HCT116 (cell line): ENCODE measurements around the gene KCNK3. TPM values are rescaled to one million over a fixed set of nuclear protein-coding genes. Genes with fewer than 3 reads are reported as not detected.
A peak's percentile ranks its signal among the peaks of the same experiment; 100 is the strongest.

Experiments used
- ATAC-seq: fragments of 200-7000 bp; cut with Tn5 transposase; 2 replicates; pipeline ENCODE4 v1.9.1; 2020; ENCODE audit warnings: mild to moderate bottlenecking, moderate library complexity
- BruUV-seq: library from RNA; stranded (reverse); fragments of 400-500 nt; replicated peaks from 2 replicates; lab custom pipeline; 2021; lab: Mats Ljungman, UMichigan
- CTCF ChIA-PET: fragments of 300-600 bp; sonication (Branson Sonifier 250); formaldehyde crosslinking; loops from one replicate; lab custom pipeline; 2021; ENCODE audit warnings: antibody characterized with exemption; lab: Charles Lee
- POLR2A ChIA-PET: fragments of 300-600, 350-600 bp; sonication (Branson Sonifier 250); formaldehyde crosslinking; loops from one replicate; lab custom pipeline; 2021; ENCODE audit warnings: antibody characterized with exemption; lab: Charles Lee
- RAD21 ChIA-PET, 2 experiments: fragments of 300-600 bp; sonication (Branson Sonifier 250); formaldehyde crosslinking; loops; one replicate each; lab custom pipeline; 2023; ENCODE audit warnings: low total read pairs in 2 of 2; ENCODE audit not compliant: uncharacterized antibody in 2 of 2, unreplicated experiment in 2 of 2, low non-redundant PET in 1 of 2; lab: Charles Lee
- DNase-seq: peaks from one replicate; pipeline ENCODE4 v3.0.0-alpha.2; 2010; ENCODE audit warnings: low read depth, low spot score
- H2AFZ ChIP-seq: fragments of 200-600 bp; shearing (Covaris generic), sonication (generic); 2 replicates; pipeline ENCODE4 v1.6.1; 2017; ENCODE audit warnings: low read depth, mixed run types, mixed read lengths, antibody characterized with exemption, low read length; ENCODE audit not compliant: poor library complexity, severe bottlenecking
- H3K27ac ChIP-seq: 2 replicates; pipeline ENCODE4 v1.5.1; 2012; ENCODE audit warnings: low read depth, low read length
- H3K27me3 ChIP-seq: fragments of 200-600 bp; sonication (generic); 2 replicates; pipeline ENCODE4 v1.6.1; 2016; ENCODE audit warnings: mixed run types, low read length, mixed read lengths; ENCODE audit not compliant: insufficient read depth
- H3K36me3 ChIP-seq, 2 experiments: fragments of 200-500 bp in 1 of 2; fragments of 200-600 bp in 1 of 2; sonication (Bioruptor generic) in 1 of 2; sonication (generic) in 1 of 2; 2 replicates each; pipeline versions ENCODE4 v1.5.1 to v1.6.1; 2014 to 2016; ENCODE audit warnings: low read length in 2 of 2, inconsistent platforms in 1 of 2, mixed read lengths in 1 of 2, mixed run types in 1 of 2; ENCODE audit not compliant: insufficient read depth in 2 of 2, control insufficient read depth in 1 of 2
- H3K4me1 ChIP-seq, 2 experiments: fragments of 200-600 bp in 1 of 2; sonication (generic) in 1 of 2; 2 replicates each; pipeline versions ENCODE4 v1.5.1 to v1.6.1; 2012 to 2017; ENCODE audit warnings: low read length in 2 of 2, inconsistent platforms in 1 of 2, mild to moderate bottlenecking in 1 of 2, mixed read lengths in 1 of 2, mixed run types in 1 of 2, moderate library complexity in 1 of 2; ENCODE audit not compliant: insufficient read depth in 2 of 2, control insufficient read depth in 1 of 2
- H3K4me2 ChIP-seq: fragments of 200-600 bp; sonication (generic); 2 replicates; pipeline ENCODE4 v1.6.1; 2017; ENCODE audit warnings: mixed run types, low read length, mixed read lengths
- H3K4me3 ChIP-seq, 2 experiments: fragments of 200-600 bp in 1 of 2; sonication (generic) in 1 of 2; replicated peaks in 1 of 2; 2 replicates each; pipeline ENCODE4 v1.5.1; 2011 to 2016; ENCODE audit warnings: low read length in 2 of 2, control low read depth in 1 of 2, low read depth in 1 of 2, mild to moderate bottlenecking in 1 of 2, mixed read lengths in 1 of 2, mixed run types in 1 of 2
- H3K79me2 ChIP-seq: fragments of 200-600 bp; sonication (generic); 2 replicates; pipeline ENCODE4 v1.6.1; 2017; ENCODE audit warnings: mild to moderate bottlenecking, mixed run types, low read length, moderate library complexity, mixed read lengths; ENCODE audit not compliant: insufficient read depth
- H3K9ac ChIP-seq: fragments of 200-600 bp; sonication (generic); 2 replicates; pipeline ENCODE4 v1.6.1; 2016; ENCODE audit warnings: low read length, mixed read lengths
- H3K9me2 ChIP-seq: fragments of 200-600 bp; sonication (generic), shearing (Covaris generic); 2 replicates; pipeline ENCODE4 v1.6.1; 2017; ENCODE audit warnings: mixed run types, mild to moderate bottlenecking, moderate library complexity; ENCODE audit not compliant: insufficient read depth
- H3K9me3 ChIP-seq, 2 experiments: fragments of 200-500 bp in 1 of 2; fragments of 200-600 bp in 1 of 2; sonication (Bioruptor generic) in 1 of 2; sonication (generic) in 1 of 2; 2 replicates each; pipeline ENCODE4 v1.6.1; 2014 to 2017; ENCODE audit warnings: low read length in 2 of 2, mixed read lengths in 2 of 2, inconsistent platforms in 1 of 2, low read depth in 1 of 2, mild to moderate bottlenecking in 1 of 2, mixed run types in 1 of 2, moderate library complexity in 1 of 2; ENCODE audit not compliant: control insufficient read depth in 1 of 2, insufficient read depth in 1 of 2
- H4K20me1 ChIP-seq: fragments of 200-600 bp; sonication (generic), shearing (Covaris generic); 2 replicates; pipeline ENCODE4 v1.6.1; 2017; ENCODE audit warnings: mixed run types, mild to moderate bottlenecking, moderate library complexity; ENCODE audit not compliant: insufficient read depth
- CEBPB ChIP-seq: IDR thresholded peaks from 2 replicates; pipeline ENCODE4 v1.6.1; 2012; ENCODE audit warnings: low read depth
- EGR1 ChIP-seq: IDR thresholded peaks from 2 replicates; pipeline ENCODE4 v1.6.1; 2012; ENCODE audit warnings: low read depth
- EZH2phosphoT487 ChIP-seq: fragments of 200-600 bp; IDR thresholded peaks from 2 replicates; pipeline ENCODE4 v1.6.1; 2018; ENCODE audit warnings: antibody characterized with exemption, borderline replicate concordance
- YY1 ChIP-seq: IDR thresholded peaks from 2 replicates; pipeline ENCODE4 v1.6.1; 2011; ENCODE audit warnings: low read length, low read depth, moderate library complexity, mild to moderate bottlenecking; ENCODE audit not compliant: insufficient replicate concordance; ENCODE audit errors: extremely low read depth
- ZFX ChIP-seq: fragments of 450-650 bp; IDR thresholded peaks from 2 replicates; pipeline ENCODE4 v1.6.1; 2017
- ZNF274 ChIP-seq: fragments of 200-500 bp; sonication (Bioruptor generic); IDR thresholded peaks from 2 replicates; pipeline ENCODE4 v1.6.1; 2014; ENCODE audit warnings: mild to moderate bottlenecking, low read depth, low read length, inconsistent platforms
- intact Hi-C: fragments of 100-400 bp; cut with micrococcal nuclease; formaldehyde crosslinking; loops from 2 replicates; pipeline ENCODE4 v1.10.0; 2022
- total RNA-seq: library from RNA; stranded (reverse); gene quantifications from one replicate; pipeline ENCODE4 v1.2.1, GENCODE V29; 2021; ENCODE audit not compliant: unreplicated experiment
- TF ChIP-seq, protein P1 (sequence below), 3 experiments: fragments of 200-600 bp in 1 of 3; sonication (generic) in 1 of 3; IDR thresholded peaks in 2 of 3; conservative IDR thresholded peaks in 1 of 3; 2 replicates each; pipeline ENCODE4 v1.5.1; 2012 to 2017; ENCODE audit warnings: low read depth in 2 of 3, low read length in 2 of 3, antibody characterized with exemption in 1 of 3, borderline replicate concordance in 1 of 3, control low read depth in 1 of 3, mild to moderate bottlenecking in 1 of 3, mixed read lengths in 1 of 3, mixed run types in 1 of 3, moderate library complexity in 1 of 3; ENCODE audit not compliant: insufficient read depth in 1 of 3

Gene KCNK3
- total RNA-seq, 1 experiment from 2014 or later, result 0.71 TPM

DNA sequence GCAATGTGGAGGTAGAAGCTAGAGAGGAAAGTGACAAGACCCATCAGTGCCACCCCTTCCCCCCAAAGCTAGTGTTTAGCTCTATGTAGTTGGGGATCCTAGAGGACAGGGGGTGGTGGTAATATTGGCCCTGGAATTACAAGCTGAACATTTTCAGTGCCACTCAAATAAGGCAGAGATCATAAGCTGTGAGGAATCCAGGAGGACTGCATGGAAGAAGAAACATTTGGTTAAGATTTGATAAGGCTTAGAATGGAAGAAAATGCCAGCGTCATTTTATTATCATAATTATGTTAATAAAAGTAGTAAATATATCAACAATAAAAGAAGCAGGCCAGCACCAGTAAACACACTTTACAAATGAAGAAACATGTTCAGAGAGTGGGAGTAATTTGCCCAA, 33.7 kb downstream of the KCNK3 start:
- H3K4me2 ChIP-seq, result no peak overlapping the region
- ATAC-seq (no peak), DNase-seq (no peak)
- H3K27me3 ChIP-seq, result no peaks in the 10 kb centered on the region
- no peak overlapping the region for H3K27ac ChIP-seq
- H3K9me2 ChIP-seq, result no peaks in the 10 kb centered on the region
- ChIA-PET RAD21 (no interaction called here), CTCF (interaction anchor here (1.5 kb wide), 1 partner anchor 121 kb away, joined by 3 read pairs; no protein-coding TSS in a partner anchor), POLR2A (interaction anchor here (0.7 to 1.2 kb wide), 2 partner anchors 32 to 96 kb away, joined by 3 read pairs; no protein-coding TSS in a partner anchor)
- no TSS peak for BruUV-seq
- intact Hi-C loops, result no loop called here
- TF ChIP-seq ZNF274, result no peak
- TF ChIP-seq CEBPB, result no peak
- H3K9ac ChIP-seq, result no peak overlapping the region
- no peaks in the 10 kb centered on the region for H3K36me3 ChIP-seq
- H2AFZ ChIP-seq, result no peak overlapping the region
- no peaks in the 10 kb centered on the region for H3K9me3 ChIP-seq
- H3K4me1 ChIP-seq, result peaks cover 45 to 48% of the 10 kb centered on the region in 2 experiments
- H3K4me3 ChIP-seq, result no peak overlapping the region
- H4K20me1 ChIP-seq, result no peaks in the 10 kb centered on the region
- H3K79me2 ChIP-seq, result no peaks in the 10 kb centered on the region

DNA sequence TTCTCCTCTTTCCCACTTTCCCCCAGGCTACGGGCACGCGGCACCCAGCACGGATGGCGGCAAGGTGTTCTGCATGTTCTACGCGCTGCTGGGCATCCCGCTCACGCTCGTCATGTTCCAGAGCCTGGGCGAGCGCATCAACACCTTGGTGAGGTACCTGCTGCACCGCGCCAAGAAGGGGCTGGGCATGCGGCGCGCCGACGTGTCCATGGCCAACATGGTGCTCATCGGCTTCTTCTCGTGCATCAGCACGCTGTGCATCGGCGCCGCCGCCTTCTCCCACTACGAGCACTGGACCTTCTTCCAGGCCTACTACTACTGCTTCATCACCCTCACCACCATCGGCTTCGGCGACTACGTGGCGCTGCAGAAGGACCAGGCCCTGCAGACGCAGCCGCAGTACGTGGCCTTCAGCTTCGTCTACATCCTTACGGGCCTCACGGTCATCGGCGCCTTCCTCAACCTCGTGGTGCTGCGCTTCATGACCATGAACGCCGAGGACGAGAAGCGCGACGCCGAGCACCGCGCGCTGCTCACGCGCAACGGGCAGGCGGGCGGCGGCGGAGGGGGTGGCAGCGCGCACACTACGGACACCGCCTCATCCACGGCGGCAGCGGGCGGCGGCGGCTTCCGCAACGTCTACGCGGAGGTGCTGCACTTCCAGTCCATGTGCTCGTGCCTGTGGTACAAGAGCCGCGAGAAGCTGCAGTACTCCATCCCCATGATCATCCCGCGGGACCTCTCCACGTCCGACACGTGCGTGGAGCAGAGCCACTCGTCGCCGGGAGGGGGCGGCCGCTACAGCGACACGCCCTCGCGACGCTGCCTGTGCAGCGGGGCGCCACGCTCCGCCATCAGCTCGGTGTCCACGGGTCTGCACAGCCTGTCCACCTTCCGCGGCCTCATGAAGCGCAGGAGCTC, 35.4 kb downstream of the KCNK3 start:
- Histone ChIP-seq H2AFZ (no peak overlapping the region), H3K36me3 (no peaks in the 10 kb centered on the region), H3K27ac (no peak overlapping the region), H3K79me2 (no peaks in the 10 kb centered on the region), H3K9ac (no peak overlapping the region), H3K27me3 (no peaks in the 10 kb centered on the region), H3K4me3 (no peak overlapping the region), H3K4me2 (no peak overlapping the region), H4K20me1 (no peaks in the 10 kb centered on the region), H3K4me1 (peaks cover 28 to 33% of the 10 kb centered on the region in 2 experiments), H3K9me2 (no peaks in the 10 kb centered on the region), H3K9me3 (no peaks in the 10 kb centered on the region)
- intact Hi-C loops, result no loop called here
- POLR2A ChIA-PET, result no interaction called here
- no peak for TF ChIP-seq ZNF274
- peak; percentile 8; the same call in 1 of the 2 replicates for TF ChIP-seq ZFX
- no peak for TF ChIP-seq EGR1
- TF ChIP-seq YY1, result no peak
- TF ChIP-seq, protein P1, sequence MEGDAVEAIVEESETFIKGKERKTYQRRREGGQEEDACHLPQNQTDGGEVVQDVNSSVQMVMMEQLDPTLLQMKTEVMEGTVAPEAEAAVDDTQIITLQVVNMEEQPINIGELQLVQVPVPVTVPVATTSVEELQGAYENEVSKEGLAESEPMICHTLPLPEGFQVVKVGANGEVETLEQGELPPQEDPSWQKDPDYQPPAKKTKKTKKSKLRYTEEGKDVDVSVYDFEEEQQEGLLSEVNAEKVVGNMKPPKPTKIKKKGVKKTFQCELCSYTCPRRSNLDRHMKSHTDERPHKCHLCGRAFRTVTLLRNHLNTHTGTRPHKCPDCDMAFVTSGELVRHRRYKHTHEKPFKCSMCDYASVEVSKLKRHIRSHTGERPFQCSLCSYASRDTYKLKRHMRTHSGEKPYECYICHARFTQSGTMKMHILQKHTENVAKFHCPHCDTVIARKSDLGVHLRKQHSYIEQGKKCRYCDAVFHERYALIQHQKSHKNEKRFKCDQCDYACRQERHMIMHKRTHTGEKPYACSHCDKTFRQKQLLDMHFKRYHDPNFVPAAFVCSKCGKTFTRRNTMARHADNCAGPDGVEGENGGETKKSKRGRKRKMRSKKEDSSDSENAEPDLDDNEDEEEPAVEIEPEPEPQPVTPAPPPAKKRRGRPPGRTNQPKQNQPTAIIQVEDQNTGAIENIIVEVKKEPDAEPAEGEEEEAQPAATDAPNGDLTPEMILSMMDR (IDR thresholded peaks at IDR 0.05 in 2 of 3, conservative IDR thresholded peaks at IDR 0.05 in 1 of 3; ENCODE audit: borderline replicate concordance in 1 of 3, insufficient read depth in 1 of 3, low read depth in 2 of 3, low read length in 2 of 3), result no peak
- TF ChIP-seq EZH2phosphoT487, result no peak
- CTCF ChIA-PET, result no interaction called here
- no TSS peak for BruUV-seq
- RAD21 ChIA-PET, result no interaction called here
- ATAC-seq (no peak), DNase-seq (no peak)
